GM18526 (cell line): ENCODE results near the gene CCT3.

Source experiments
- POLR2A ChIP-seq: IDR thresholded peaks from 3 replicates; pipeline ENCODE4 v1.6.1; 2011; ENCODE audit not compliant: insufficient read length; ENCODE audit errors: extremely low read depth

The CCT3 gene

GRCh38 chr1:156266051-156266450 is 72.0 kb downstream of the CCT3 start:
- no peak for TF ChIP-seq POLR2A

- TF ChIP-seq POLR2A, result no peak
These were observed 74.8 kb downstream of the CCT3 start for GRCh38 chr1:156263288-156263655.

GRCh38 chr1:156262461-156263287 is 75.4 kb downstream of the CCT3 start:
- no peak for TF ChIP-seq POLR2A

GRCh38 chr1:156260896-156261295 is 77.2 kb downstream of the CCT3 start:
- no peak for TF ChIP-seq POLR2A

- no peak for TF ChIP-seq POLR2A
These were observed 78.3 kb downstream of the CCT3 start for GRCh38 chr1:156259805-156260204.
